Measurements from ENCODE around the gene PCSK9.

The PCSK9 gene

GRCh38 chr1:55044617-55045397 is 5.5 kb downstream of the PCSK9 start:
- DNase-seq = no peak

GRCh38 chr1:55045430-55045829 is 6.1 kb downstream of the PCSK9 start:
- DNase-seq = no peak

- DNase-seq = no peak
Measured at GRCh38 chr1:55046871-55047270, 7.5 kb downstream of the PCSK9 start.

GRCh38 chr1:55047611-55048010 is 8.3 kb downstream of the PCSK9 start:
- DNase-seq = no peak

GRCh38 chr1:55048453-55049270 is 9.3 kb downstream of the PCSK9 start:
- DNase-seq = no peak

GRCh38 chr1:55049271-55049913 is 10.0 kb downstream of the PCSK9 start:
- DNase-seq = no peak

- no peak for DNase-seq
Measured at GRCh38 chr1:55049914-55050278, 10.5 kb downstream of the PCSK9 start.

GRCh38 chr1:55050283-55050682 is 10.9 kb downstream of the PCSK9 start:
- no peak for DNase-seq

GRCh38 chr1:55051169-55051568 is 11.8 kb downstream of the PCSK9 start:
- DNase-seq = no peak

GRCh38 chr1:55051621-55052020 is 12.3 kb downstream of the PCSK9 start:
- DNase-seq = no peak

GRCh38 chr1:55052221-55053142 is 13.1 kb downstream of the PCSK9 start:
- no peak for DNase-seq

GRCh38 chr1:55053265-55053954 is 14.1 kb downstream of the PCSK9 start:
- no peak for DNase-seq

GRCh38 chr1:55054396-55054795 is 15.0 kb downstream of the PCSK9 start:
- DNase-seq = no peak

GRCh38 chr1:55055084-55055882 is 15.9 kb downstream of the PCSK9 start:
- DNase-seq = no peak

- DNase-seq = no peak
Measured at GRCh38 chr1:55055951-55056631, 16.7 kb downstream of the PCSK9 start.

- DNase-seq = no peak
Measured at GRCh38 chr1:55056632-55056992, 17.3 kb downstream of the PCSK9 start.

- DNase-seq = no peak
Measured at GRCh38 chr1:55057270-55057955, 18.1 kb downstream of the PCSK9 start.

GRCh38 chr1:55057956-55058298 is 18.6 kb downstream of the PCSK9 start:
- DNase-seq = no peak

GRCh38 chr1:55059302-55060132 is 20.2 kb downstream of the PCSK9 start:
- no peak for DNase-seq

All from stimulated activated naive CD4-positive, alpha-beta T cell (primary cell).